ENCODE results near the gene TBC1D14. TPM values are rescaled to one million over a fixed set of nuclear protein-coding genes. Genes with fewer than 3 reads are reported as not detected.

The TBC1D14 gene
- total RNA-seq, 1 experiment from 2014 or later = 50.2 TPM

DNA sequence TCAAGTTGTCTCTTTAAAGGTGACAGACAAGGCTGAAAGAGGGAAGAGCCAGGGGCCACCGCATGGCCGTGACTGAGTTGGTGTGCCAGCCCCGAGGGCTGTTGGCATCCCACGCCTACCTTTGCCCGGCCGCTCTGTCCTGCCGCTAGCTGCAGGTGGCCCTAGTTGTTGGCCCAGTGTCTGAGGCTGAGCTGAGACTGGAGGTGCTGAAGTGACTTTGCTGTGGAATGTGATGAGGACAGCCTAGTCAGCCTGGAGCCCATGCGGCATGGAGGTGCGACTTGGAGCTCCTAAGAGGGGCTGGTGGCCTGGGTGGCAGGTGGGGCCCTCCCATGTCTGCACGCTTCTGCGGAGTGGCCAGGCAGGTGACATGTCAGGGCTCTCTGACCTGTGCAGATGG lies 140.1 kb downstream of the TBC1D14 start:
- Histone ChIP-seq H3K79me2 (ENCODE audit: insufficient read depth, low read length) (peaks cover 10% of the 10 kb centered on the region), H3K23me2 (ENCODE audit: insufficient read length, low read depth, low read length, poor library complexity, severe bottlenecking) (no peaks in the 10 kb centered on the region)
- peaks cover 19 to 27% of the 10 kb centered on the region in 2 experiments for H3K4me1 Mint-ChIP-seq

More for the DNA sequence above, 140.1 kb downstream of the TBC1D14 start:
- Histone ChIP-seq H2AFZ (ENCODE audit: low read length) (no peak overlapping the region), H3T11ph (ENCODE audit: low read length) (no peak overlapping the region), H3K79me1 (ENCODE audit: insufficient read depth, low read depth, low read length, poor library complexity, severe bottlenecking) (peaks cover 4% of the 10 kb centered on the region), H4K5ac (ENCODE audit: insufficient read length, low read depth, low read length) (no peak overlapping the region), H2BK12ac (ENCODE audit: insufficient read length, low read depth, low read length) (no peak overlapping the region), H3K9me3 (ENCODE audit: control insufficient read depth, low read depth, low read length) (no peaks in the 10 kb centered on the region), H3K9ac (ENCODE audit: extremely low read depth, insufficient read length, low read length) (no peak overlapping the region), H3K4ac (ENCODE audit: low read depth, low read length) (no peak overlapping the region), H3K27me3 (ENCODE audit: insufficient read depth, low read length) (no peaks in the 10 kb centered on the region), H4K20me1 (ENCODE audit: control insufficient read depth, insufficient read depth, insufficient read length) (no peaks in the 10 kb centered on the region), H3K4me2 (ENCODE audit: insufficient read depth, insufficient read length, low read length) (no peak overlapping the region), H3K27ac (ENCODE audit: insufficient read length, low read depth, low read length) (no peak overlapping the region), H2BK120ac (ENCODE audit: low read depth, low read length, poor library complexity, severe bottlenecking) (no peak overlapping the region), H2BK5ac (ENCODE audit: insufficient read length, low read length) (no peak overlapping the region), H2BK15ac (ENCODE audit: low read depth, low read length) (no peak overlapping the region), H2AK5ac (ENCODE audit: insufficient read length, low read length) (no peak overlapping the region), H3K4me1 (ENCODE audit: insufficient read depth, low read length) (no peaks in the 10 kb centered on the region), H3K18ac (ENCODE audit: insufficient read length, low read depth, low read length) (no peak overlapping the region), H2BK20ac (ENCODE audit: low read depth, low read length, poor library complexity, severe bottlenecking) (no peak overlapping the region), H3K23ac (ENCODE audit: insufficient read length, low read depth, low read length) (no peak overlapping the region), H3K14ac (ENCODE audit: insufficient read depth, low read length) (no peak overlapping the region; the same call in 1 of the 2 replicates), H4K8ac (replicated peaks; ENCODE audit: insufficient read length, low read depth, low read length) (no peak overlapping the region), H4K91ac (ENCODE audit: insufficient read length, low read depth, low read length) (no peak overlapping the region), H3K56ac (ENCODE audit: insufficient read length, low read depth, low read length) (no peak overlapping the region)
- H3K4me3 Mint-ChIP-seq = no peak overlapping the region
- H3K9me3 Mint-ChIP-seq = no peaks in the 10 kb centered on the region
- TF ChIP-seq, protein P1, sequence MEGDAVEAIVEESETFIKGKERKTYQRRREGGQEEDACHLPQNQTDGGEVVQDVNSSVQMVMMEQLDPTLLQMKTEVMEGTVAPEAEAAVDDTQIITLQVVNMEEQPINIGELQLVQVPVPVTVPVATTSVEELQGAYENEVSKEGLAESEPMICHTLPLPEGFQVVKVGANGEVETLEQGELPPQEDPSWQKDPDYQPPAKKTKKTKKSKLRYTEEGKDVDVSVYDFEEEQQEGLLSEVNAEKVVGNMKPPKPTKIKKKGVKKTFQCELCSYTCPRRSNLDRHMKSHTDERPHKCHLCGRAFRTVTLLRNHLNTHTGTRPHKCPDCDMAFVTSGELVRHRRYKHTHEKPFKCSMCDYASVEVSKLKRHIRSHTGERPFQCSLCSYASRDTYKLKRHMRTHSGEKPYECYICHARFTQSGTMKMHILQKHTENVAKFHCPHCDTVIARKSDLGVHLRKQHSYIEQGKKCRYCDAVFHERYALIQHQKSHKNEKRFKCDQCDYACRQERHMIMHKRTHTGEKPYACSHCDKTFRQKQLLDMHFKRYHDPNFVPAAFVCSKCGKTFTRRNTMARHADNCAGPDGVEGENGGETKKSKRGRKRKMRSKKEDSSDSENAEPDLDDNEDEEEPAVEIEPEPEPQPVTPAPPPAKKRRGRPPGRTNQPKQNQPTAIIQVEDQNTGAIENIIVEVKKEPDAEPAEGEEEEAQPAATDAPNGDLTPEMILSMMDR (conservative IDR thresholded peaks at IDR 0.05) = no peak
- no peak for DNase-seq
- no CpG with 5 or more reads among the region's 11 CpGs for WGBS (ENCODE audit: extremely low coverage, insufficient read length, low lambda C conversion rate)
- peaks cover 4 to 8% (median 7%) of the 10 kb centered on the region in 3 experiments; a peak in 6 of 7 replicates for H3K36me3 Mint-ChIP-seq (ENCODE audit: insufficient read depth in 1 of 3, low read depth in 3 of 3)
- peaks cover under 1% of the 10 kb centered on the region; the same call in 1 of the 2 replicates for H3K27me3 Mint-ChIP-seq (ENCODE audit: low read depth)
- H3K27ac Mint-ChIP-seq = no peak overlapping the region; a peak in 1 of 7 replicates
